Epithelial cell of prostate (primary cell): Measurements from ENCODE around the gene NACA2.
"Not testable (repeated sequence)": the region's sequence is repeated elsewhere in the genome, so short reads cannot be mapped to it uniquely, and the experiment has no call there.

Experiments
- DNase-seq: peaks from one replicate; pipeline ENCODE4 v3.0.0-alpha.2; 2011; ENCODE audit warnings: low read depth, low spot score
- H3K27ac ChIP-seq: fragments of 450-650 bp; 2 replicates; pipeline ENCODE4 v1.5.1; 2017; ENCODE audit warnings: mild to moderate bottlenecking

Gene NACA2

GRCh38 chr17:61556224-61557188 is 34.5 kb downstream of the NACA2 start:
- no peak overlapping the region for H3K27ac ChIP-seq
- DNase-seq, result no peak

GRCh38 chr17:61555127-61555566 is 35.9 kb downstream of the NACA2 start:
- DNase-seq, result no peak
- no peak overlapping the region for H3K27ac ChIP-seq

- no peak for DNase-seq
- H3K27ac ChIP-seq, result no peak overlapping the region
These were observed 36.8 kb downstream of the NACA2 start for GRCh38 chr17:61554209-61554608.

- not testable (repeated sequence) for DNase-seq, H3K27ac ChIP-seq
These were observed 38.5 kb downstream of the NACA2 start for GRCh38 chr17:61552560-61552959.

GRCh38 chr17:61551255-61551742 is 39.7 kb downstream of the NACA2 start:
- no peak for DNase-seq
- H3K27ac ChIP-seq, result no peak overlapping the region

- no peak for DNase-seq
- H3K27ac ChIP-seq, result no peak overlapping the region
These were observed 43.9 kb downstream of the NACA2 start for GRCh38 chr17:61547113-61547512.

GRCh38 chr17:61545335-61545938 is 45.6 kb downstream of the NACA2 start:
- H3K27ac ChIP-seq, result no peak overlapping the region
- no peak for DNase-seq

- DNase-seq, result no peak
These were observed 47.1 kb downstream of the NACA2 start for GRCh38 chr17:61543786-61544415.

GRCh38 chr17:61542027-61542426 is 49.0 kb downstream of the NACA2 start:
- H3K27ac ChIP-seq, result no peak overlapping the region
- DNase-seq, result no peak

More at GRCh38 chr17:61543786-61544415, 47.1 kb downstream of the NACA2 start:
- no peak overlapping the region for H3K27ac ChIP-seq

- no peak for DNase-seq
- no peak overlapping the region for H3K27ac ChIP-seq
These were observed 50.1 kb downstream of the NACA2 start for GRCh38 chr17:61540874-61541273.
